Adrenal gland (tissue), 12 donors: ENCODE data around the gene ADAMTS12. TPM values are rescaled to one million over a fixed set of nuclear protein-coding genes. Genes with fewer than 3 reads are reported as not detected.

ENCODE experiments used
- DNase-seq, 7 donors: peaks; one replicate each; pipeline ENCODE4 v3.0.0-alpha.2; 2019 to 2020
- H3K27ac ChIP-seq, 5 donors: fragments of 200-600 bp; sonication (generic) in 4 of 5; 1 replicate in 3 of 5; 2 replicates in 2 of 5; pipeline versions ENCODE4 v1.5.1 to v1.8.0; 2016 to 2020; ENCODE audit warnings: mild to moderate bottlenecking in 1 of 5
- H3K27me3 ChIP-seq: fragments of 200-600 bp; 2 replicates; pipeline ENCODE4 v1.8.0; 2021
- H3K36me3 ChIP-seq, 2 donors: fragments of 200-600 bp; replicated peaks in 1 of 2; 1 replicate in 1 of 2; 2 replicates in 1 of 2; pipeline versions ENCODE4 v1.5.1 to v1.8.0; 2018 to 2022
- H3K4me1 ChIP-seq, 2 donors: fragments of 200-600 bp; replicated peaks in 1 of 2; 1 replicate in 1 of 2; 2 replicates in 1 of 2; pipeline versions ENCODE4 v1.5.1 to v1.8.0; 2018 to 2021
- H3K4me3 ChIP-seq, 4 donors: fragments of 200-600 bp; sonication (generic) in 3 of 4; one replicate each; pipeline ENCODE4 v1.5.1; 2016 to 2018
- H3K9me3 ChIP-seq, 3 donors: fragments of 200-600 bp; sonication (generic) in 1 of 3; replicated peaks in 1 of 3; 1 replicate in 2 of 3; 2 replicates in 1 of 3; pipeline versions ENCODE4 v1.5.1 to v1.8.0; 2016 to 2021
- CTCF ChIP-seq, 6 experiments: fragments of 450-650 bp in 4 of 6; fragments of 200-600 bp in 2 of 6; sonication (generic) in 1 of 6; IDR thresholded peaks; 1 replicate in 5 of 6; 2 replicates in 1 of 6; pipeline versions ENCODE4 v1.5.1 to v1.8.0; 2016 to 2021; ENCODE audit warnings: antibody characterized with exemption in 6 of 6, mild to moderate bottlenecking in 2 of 6, moderate library complexity in 1 of 6
- POLR2A ChIP-seq, 2 donors: fragments of 450-650 bp; IDR thresholded peaks; one replicate each; pipeline ENCODE4 v1.6.1; 2017; ENCODE audit warnings: antibody characterized with exemption in 2 of 2, mild to moderate bottlenecking in 2 of 2, moderate library complexity in 1 of 2
- WGBS, 4 donors: extraction: QIAGEN DNeasy Blood & Tissue Kit in 2 of 4; methylation state at CpG; one replicate each; pipeline versions ENCODE4 v1.1.5 to v1.1.7; 2013 to 2017; 5-methylcytosine and 5-hydroxymethylcytosine counted together
- intact Hi-C, 2 donors: fragments of 100-400 bp; cut with DNase I; formaldehyde crosslinking; loops; one replicate each; pipeline versions ENCODE4 v1.14.1 to v1.15.0; 2022 to 2023
- polyA plus RNA-seq, 3 donors: library from polyadenylated mRNA; stranded (reverse); fragments of 200-250 nt in 2 of 3; fragments of 350-450 nt in 1 of 3; fragmentation: Illumina TruSeq in 1 of 3; extraction: RNeasy Lipid Tissue Mini Kit (QIAGEN cat#74804) in 1 of 3; gene quantifications; one replicate each; pipeline ENCODE4 v1.2.3, GENCODE V29; 2013 to 2014
- total RNA-seq, 9 donors: library from RNA; depleted of rRNA in 4 of 9; stranded (reverse); fragments of >200 nt in 4 of 9; fragments of 120-200 nt in 1 of 9; fragmentation: NEBNext Ultra II Directional in 1 of 9; extraction: Animal tissue kit (Norgen Biotek cat#: 25700) in 1 of 9; gene quantifications; one replicate each; pipeline versions ENCODE4 v1.1.0 to v1.2.4, GENCODE V29; 2013 to 2023
- donor health status: healthy with polysubstance abuse.
- donor health status: Bipolar disorder and iron deficiency.
- donor health status: DM: yes; HTN: yes; CAD: no.
- donor health status: DM: no; HTN: no; CAD: no.
- donor health status: DM: no; HTN: no; CAD: no.
- donor health status: DM: yes; HTN: yes; CAD: no.

The ADAMTS12 gene
- total and polyA plus RNA-seq, 12 donors, result 1.9 to 76.1 (median 10.5) TPM

- TF ChIP-seq POLR2A (IDR thresholded peaks at IDR 0.05) (no peak), CTCF (IDR thresholded peaks at IDR 0.05) (no peak)
- WGBS, 4 donors, result 21 to 59% (median 36%) methylated on average over 5 of the region's 5 CpGs
- no peaks in the 10 kb centered on the region for H3K27me3 ChIP-seq
- no peaks in the 10 kb centered on the region for H3K36me3 ChIP-seq
- no peaks in the 10 kb centered on the region for H3K9me3 ChIP-seq
- no peak for DNase-seq
- peak overlapping the region in 4 of 5 donors; percentile 55 to 70 (median 60) for H3K27ac ChIP-seq
- peaks cover 0 to 51% of the 10 kb centered on the region in 2 donors for H3K4me1 ChIP-seq
- H3K4me3 ChIP-seq, result peak overlapping the region in 1 of 4 donors; percentile 2
- intact Hi-C loops, result loop anchor here in 1 of 2 donors (10.0 kb wide), 1 partner anchor 82 kb away; the partner anchor contains the start of gene RXFP3
These were observed 39.5 kb downstream of the ADAMTS12 start for GRCh38 chr5:33852319-33852718.

- Histone ChIP-seq H3K4me1 (peaks cover 0 to 58% of the 10 kb centered on the region in 2 donors), H3K36me3 (no peaks in the 10 kb centered on the region), H3K27ac (peak overlapping the region in 2 of 5 donors; percentile 40 to 53), H3K9me3 (no peaks in the 10 kb centered on the region), H3K4me3 (no peak overlapping the region), H3K27me3 (no peaks in the 10 kb centered on the region)
- DNase-seq, result peak in 5 of 7 donors; percentile 37 to 73 (median 61)
- intact Hi-C loops, result loop anchor here in 1 of 2 donors (10.0 kb wide), 1 partner anchor 85 kb away; the partner anchor contains the start of gene RXFP3
- no peak for TF ChIP-seq CTCF (IDR thresholded peaks at IDR 0.05)
- no peak for TF ChIP-seq POLR2A (IDR thresholded peaks at IDR 0.05)
- WGBS, 4 donors, result 62 to 85% (median 70%) methylated on average over 9 of the region's 9 CpGs
These were observed 41.6 kb downstream of the ADAMTS12 start for GRCh38 chr5:33850100-33850594.

- Histone ChIP-seq H3K4me1 (peaks cover 0 to 49% of the 10 kb centered on the region in 2 donors), H3K27me3 (no peaks in the 10 kb centered on the region), H3K4me3 (no peak overlapping the region), H3K36me3 (no peaks in the 10 kb centered on the region), H3K9me3 (no peaks in the 10 kb centered on the region), H3K27ac (no peak overlapping the region)
- intact Hi-C loops, result no loop called here
- TF ChIP-seq CTCF (IDR thresholded peaks at IDR 0.05) (no peak), POLR2A (IDR thresholded peaks at IDR 0.05) (no peak)
- DNase-seq, result no peak
- 87 to 93% (median 92%) methylated on average over 2 of the region's 2 CpGs for whole genome bisulfite sequencing, 4 donors
These were observed 43.2 kb downstream of the ADAMTS12 start for GRCh38 chr5:33848554-33848953.

GRCh38 chr5:33846851-33847250, 44.9 kb downstream of the ADAMTS12 start:
- no peaks in the 10 kb centered on the region for H3K36me3 ChIP-seq
- intact Hi-C loops, result no loop called here
- WGBS, 4 donors, result 57 to 91% (median 71%) methylated on average over 2 of the region's 2 CpGs

More at GRCh38 chr5:33846851-33847250, 44.9 kb downstream of the ADAMTS12 start:
- Histone ChIP-seq H3K9me3 (no peaks in the 10 kb centered on the region), H3K4me3 (no peak overlapping the region), H3K4me1 (peaks cover 0 to 45% of the 10 kb centered on the region in 2 donors), H3K27ac (no peak overlapping the region), H3K27me3 (no peaks in the 10 kb centered on the region)
- no peak for TF ChIP-seq POLR2A (IDR thresholded peaks at IDR 0.05)
- no peak for TF ChIP-seq CTCF (IDR thresholded peaks at IDR 0.05)
- DNase-seq, result no peak
